HG02973 (cell line): ENCODE data around the gene CAPS2.
"Not testable (repeated sequence)": the region's sequence is repeated elsewhere in the genome, so short reads cannot be mapped to it uniquely, and the experiment has no call there.

ENCODE experiments used
- ATAC-seq: cut with Tn5 transposase; IDR thresholded peaks from one replicate; pipeline ENCODE4 v1.9.1; 2021; ENCODE audit warnings: moderate library complexity; ENCODE audit not compliant: unreplicated experiment

CAPS2 gene

DNA sequence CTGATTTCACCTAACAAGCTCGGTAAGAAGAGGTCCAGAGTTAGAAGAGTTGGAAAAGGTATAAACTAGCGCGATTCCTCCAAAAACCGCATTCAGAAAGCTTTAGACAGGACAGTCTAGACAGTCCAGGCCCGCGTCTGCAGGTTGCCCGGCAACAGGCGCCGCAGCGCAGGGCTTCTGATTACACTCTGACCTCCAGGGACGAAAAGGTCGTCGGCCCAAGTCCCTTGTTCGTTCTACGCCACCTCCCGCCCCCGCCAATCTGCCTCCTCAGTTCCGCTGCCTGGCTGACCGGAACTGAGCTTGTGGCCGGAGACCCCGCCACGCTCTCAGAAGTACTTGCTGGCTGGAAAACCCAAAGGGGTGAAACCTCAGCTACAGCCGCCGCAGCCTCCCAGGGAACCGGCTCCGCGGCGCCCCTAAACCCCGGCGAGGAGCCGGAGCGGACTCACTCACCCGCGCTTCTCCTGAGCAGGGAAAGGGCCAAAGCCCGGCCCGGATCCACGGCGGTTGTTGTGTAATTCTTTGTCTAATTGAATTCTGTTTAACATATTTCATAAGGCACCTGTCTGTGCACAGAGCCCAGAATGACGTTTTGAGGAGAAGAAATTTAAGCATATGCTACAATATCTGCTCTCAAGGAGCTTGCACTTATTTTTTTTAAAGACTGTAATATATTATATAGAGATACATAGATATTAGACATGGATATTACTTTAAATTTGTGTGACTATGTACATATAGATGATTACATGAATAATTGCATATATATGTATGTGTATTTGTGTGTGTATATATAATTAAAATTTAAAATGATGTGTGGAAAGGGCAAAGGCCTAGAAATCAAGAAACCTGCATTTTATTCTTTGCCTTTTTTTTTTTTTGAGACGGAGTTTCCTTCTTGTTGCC is at the start of gene CAPS2:
Gene CAPS2, minus strand, starts transcription at position 407 of the 909 bp plus-strand sequence. CDS start 3,826 bp downstream, outside the sequence.
- ATAC-seq: peak; percentile 86

DNA sequence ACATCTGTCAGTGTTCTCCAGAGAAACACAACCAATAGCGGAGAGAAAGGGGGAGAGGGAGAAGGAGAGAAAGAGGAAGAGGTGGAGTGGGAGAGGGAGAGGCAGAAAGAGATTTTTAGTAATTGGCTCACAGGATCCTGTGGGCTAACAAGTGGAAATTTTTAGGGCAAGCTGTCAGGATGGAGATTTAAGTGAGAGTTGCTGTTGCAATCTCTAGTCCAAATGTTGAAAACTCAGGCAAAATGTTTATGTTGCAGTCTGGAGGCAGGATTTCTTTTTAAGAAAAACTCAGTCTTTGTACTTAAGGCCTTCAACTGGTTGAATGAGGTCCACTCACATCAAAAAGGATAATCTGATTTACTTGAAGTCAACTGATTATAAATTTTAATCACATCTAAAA is 48.2 kb upstream of the CAPS2 start:
- no peak for ATAC-seq

DNA sequence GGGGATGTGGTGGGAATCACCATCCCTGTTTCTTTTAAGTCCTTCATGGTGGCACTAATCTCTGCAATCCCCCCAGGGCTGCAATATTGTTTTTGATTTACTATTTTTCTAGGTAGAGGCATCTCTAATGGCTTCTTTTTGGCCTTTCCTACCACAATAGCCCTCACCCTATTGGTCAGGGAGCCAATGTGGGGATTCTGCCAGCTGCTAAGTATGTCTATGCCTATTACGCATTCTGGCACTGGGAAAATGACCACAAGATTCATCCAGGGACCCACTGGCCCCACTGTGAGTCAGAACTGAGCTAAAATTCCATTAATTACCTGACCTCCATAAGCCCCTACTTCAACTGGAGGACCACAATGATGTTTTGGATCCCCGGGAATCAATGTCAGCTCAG is 44.8 kb upstream of the CAPS2 start:
- no peak for ATAC-seq

DNA sequence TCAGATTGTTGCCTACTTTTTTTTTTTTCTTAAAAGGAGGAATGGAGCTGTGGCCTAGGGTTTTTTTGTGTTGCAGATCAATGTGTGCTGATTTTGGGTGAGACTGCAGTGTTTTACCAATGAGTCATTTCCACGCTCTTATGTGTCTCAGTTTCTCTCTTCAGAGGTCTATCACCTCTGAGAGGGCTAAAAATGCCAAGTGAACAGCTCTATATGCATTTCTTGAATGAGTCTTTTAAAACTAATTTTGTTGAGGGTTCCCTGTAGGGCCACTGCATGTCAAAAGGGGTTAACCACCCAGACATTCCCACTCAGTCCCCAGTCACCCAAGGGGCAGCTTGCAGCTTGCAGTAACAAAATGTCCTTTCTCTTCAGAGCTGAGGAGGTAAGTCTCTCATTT is 36.5 kb upstream of the CAPS2 start:
- ATAC-seq: no peak

DNA sequence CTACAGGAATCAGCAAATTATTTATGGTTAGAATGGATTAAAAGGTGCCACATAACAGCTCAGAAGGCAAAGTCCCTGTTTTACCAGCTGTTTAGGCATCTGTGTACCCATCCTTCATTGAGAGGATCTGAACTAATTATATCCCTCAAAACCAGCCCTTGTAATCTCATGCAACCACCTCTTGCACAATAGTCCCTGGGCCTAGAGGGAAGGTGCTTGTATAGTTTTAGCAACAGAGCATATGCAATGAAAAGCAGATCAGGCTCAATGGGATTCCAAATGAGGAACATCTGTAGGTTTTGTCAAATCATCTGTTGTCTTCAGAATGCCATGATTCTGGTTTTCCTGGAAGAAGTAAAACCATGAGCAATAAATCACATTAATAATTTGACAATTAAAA is 34.8 kb upstream of the CAPS2 start:
- ATAC-seq: no peak

DNA sequence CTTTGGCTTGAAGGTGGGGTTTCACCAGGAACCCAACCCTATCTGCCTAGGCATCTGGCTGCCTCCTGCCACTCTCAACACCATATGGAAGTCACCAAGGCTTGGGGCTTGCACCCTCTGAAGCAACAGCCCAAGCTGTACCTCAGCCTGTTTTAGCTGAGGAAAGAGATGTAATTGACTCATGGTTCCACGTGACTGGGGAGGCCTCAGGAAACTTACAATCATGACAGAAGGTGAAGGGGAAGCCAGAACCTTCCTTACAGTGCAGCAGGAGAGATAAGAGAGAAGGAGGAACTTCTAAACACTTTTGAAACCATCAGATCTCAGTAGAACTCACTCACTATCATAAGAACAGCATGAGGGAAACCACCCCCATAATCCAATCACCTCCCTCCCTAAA is 31.3 kb upstream of the CAPS2 start:
- ATAC-seq: no peak

DNA sequence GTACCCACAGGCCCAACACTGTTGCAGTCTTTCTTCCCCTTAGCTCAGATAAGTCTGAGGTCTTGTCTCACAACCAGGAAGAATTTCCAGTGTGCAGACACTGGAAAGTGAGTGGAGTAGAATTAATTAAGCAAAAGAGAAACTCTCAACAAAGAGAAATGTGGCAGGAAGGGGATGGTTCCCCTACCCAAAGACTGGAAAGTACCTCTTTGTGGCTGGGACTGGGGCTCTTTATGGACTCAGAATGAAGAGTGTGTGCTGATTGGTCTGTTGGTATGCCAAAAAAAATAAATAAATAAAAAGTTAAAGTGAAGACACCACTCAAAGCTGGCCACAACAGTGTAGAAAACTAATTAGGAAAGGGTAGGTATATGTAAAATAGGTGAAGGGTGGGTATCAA is 30.8 kb upstream of the CAPS2 start:
- ATAC-seq: no peak

DNA sequence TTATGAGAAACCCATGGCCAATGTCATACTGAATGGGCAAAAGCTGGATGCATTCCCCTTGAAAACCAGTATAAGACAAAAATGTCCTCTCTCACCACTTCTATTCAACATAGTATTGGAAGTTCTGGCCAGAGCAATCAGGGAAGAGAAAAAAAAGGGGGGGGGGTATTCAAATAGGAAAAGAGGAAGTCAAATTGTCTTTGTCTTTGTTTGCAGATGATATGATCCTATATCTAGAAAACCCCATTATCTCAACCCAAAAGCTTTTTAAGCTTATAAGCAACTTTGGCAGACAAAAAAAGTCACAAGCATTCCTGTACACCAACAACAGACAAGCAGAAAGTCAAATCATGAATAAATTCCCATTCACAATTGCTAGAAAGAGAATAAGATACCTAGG is 23.9 kb upstream of the CAPS2 start:
- no peak for ATAC-seq

DNA sequence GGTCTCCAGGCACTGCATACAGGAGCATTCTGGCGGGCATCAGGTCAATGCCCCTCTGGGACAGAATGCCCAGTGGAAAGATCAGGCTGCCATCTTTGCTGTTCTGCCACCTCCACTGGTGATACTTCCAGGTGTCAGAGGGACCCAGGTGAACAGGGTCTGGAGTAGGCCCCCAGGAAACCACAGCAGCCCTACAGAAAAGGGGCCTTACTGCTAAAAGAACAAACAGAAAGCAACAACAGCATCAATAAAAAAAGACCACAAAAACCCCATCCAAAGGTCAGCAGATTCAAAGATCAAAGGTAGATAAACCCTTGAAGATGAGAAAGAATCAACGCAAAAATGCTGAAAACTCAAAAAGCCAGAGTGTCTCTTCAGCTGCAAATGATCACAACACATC is 20.3 kb upstream of the CAPS2 start:
- no peak for ATAC-seq

DNA sequence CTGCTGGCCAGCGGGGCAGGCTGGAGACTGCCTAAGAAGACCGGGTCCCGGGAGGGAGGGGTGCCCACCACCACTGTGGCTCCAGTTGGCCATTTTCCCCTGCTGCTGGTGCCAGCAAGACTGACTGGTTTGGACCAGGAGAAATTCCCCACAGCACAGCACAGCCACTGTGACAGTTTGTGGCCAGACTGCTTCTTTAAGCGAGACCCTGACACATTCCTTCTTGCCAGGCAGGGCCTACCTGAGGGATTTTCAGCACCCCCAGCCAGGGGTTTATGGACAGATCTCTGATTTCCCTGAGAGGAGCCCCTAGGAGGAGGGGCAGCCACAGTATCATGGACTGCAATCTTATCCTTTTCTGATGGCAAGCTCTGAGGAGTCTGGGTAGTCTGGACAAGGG is 19.8 kb upstream of the CAPS2 start:
- no peak for ATAC-seq

DNA sequence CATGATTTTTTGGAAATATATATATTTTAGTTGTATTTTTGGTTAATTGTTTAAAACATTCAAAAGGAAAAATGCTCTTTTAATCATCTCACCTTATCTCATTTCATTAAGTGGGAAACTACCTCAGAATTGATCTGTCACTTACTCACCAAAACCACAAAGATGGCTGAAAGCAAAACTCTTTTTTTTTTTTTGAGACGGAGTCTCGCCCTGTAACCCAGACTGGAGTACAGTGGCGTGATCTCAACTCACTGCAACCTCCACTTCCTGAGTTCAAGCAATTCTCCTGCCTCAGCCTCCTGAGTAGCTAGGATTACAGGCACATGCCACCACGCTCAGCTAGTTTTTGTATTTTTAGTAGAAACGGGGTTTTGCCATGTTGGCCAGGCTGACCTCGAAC is 16.1 kb upstream of the CAPS2 start:
- not testable (repeated sequence) for ATAC-seq

DNA sequence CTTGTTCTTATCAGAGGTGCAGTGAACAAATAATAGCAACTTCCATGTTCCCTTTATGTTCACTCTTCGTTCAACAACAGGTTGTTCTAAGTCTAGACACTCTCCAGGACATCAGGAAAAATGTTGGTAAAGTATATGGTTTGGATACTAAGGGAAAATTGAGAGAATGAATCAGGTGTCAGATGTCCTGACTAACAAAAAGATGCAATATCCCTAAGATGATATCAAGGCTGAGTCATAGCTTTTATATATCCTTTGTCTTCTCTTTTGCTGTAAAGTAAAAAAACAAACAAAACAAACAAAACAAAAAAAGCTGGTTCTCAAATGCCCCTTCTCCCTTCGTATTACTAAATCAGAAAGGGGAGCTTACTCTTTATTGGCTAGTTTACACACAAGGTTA is 15.4 kb upstream of the CAPS2 start:
- no peak for ATAC-seq

DNA sequence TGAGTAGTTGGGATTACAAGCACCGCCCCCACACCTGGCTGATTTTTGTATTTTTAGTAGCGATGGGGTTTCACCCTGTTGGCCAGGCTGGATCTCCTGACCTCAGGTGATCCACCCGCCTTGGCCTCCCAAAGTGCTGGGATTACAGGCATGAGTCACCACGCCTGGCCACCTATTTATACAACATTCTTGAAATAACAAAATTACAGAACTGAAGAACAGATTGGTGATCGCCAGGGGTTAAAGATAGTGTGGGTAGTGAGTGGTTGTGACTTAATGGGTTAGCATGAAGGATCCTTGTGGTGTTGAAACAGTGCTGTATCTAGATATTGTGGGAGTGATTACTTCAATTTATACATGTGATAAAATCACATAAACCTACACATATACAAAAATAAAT is 11.7 kb upstream of the CAPS2 start:
- ATAC-seq: no peak

DNA sequence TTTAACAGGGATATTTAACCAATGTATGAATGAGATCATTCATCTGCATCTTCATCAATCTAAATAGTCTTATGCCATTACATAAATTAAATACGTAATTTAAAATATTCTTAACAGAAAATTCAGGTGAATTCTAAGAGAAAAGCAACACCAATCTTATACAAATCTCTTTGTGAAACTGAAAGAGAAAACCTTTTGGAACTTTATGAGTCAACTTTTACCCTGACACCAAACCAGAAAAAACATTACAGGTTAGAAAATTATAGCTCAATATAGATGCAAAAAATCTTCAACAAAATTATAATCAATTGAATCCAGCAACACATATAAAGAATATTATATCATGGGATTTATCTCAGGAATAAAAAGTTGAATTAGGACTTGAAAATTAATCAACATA is 7.8 kb upstream of the CAPS2 start:
- peak; percentile 49 for ATAC-seq

DNA sequence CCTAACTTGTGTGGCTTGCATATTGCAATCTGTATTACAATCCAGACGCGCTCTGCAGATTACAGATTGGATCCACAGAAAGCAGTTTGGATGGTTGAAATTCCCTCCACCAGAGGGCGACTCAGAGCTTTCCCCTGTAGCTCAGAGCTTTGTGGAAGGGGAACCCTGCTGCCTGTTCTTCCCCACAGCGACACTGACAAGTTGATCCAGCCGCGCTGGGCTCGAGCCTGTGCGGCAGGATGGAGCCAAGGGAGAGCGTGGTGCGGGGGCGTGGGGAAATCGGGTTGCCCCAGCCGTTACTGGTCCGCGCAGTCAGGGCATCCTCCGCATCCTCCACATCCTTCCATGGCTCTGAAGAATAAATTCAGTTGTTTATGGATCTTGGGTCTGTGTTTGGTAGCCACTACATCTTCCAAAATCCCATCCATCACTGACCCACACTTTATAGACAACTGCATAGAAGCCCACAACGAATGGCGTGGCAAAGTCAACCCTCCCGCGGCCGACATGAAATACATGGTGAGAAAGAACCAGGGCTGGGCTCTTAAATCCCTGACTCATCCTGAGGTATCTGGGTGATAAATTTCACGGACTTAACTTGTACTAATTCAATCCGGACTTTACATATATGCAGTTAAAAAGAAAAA is 4.4 kb upstream of the CAPS2 start, which contains the start of gene GLIPR1L1:
Gene GLIPR1L1, plus strand, starts transcription at position 287 of the 647 bp plus-strand sequence. Its CDS starts 59 bp downstream, at position 346.
- ATAC-seq: peak; percentile 60

DNA sequence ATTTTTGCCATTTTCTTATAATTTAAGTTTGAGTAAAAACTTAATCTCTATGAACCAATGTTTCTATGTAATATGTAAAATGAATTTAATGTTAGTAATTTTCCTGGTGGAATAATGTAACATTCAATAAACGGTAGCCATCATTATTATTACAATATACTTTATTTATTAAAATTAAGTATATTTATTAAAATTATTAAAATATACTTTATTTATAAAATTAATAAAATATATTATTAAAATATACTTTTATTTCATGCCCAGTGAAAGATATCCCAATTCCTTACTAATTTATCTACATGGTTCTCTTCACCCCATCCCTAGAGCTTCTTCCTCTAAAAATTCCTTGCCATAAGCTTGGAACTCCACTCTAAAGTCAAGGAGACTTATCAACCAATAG is 2.5 kb downstream of the CAPS2 start:
- ATAC-seq: no peak

DNA sequence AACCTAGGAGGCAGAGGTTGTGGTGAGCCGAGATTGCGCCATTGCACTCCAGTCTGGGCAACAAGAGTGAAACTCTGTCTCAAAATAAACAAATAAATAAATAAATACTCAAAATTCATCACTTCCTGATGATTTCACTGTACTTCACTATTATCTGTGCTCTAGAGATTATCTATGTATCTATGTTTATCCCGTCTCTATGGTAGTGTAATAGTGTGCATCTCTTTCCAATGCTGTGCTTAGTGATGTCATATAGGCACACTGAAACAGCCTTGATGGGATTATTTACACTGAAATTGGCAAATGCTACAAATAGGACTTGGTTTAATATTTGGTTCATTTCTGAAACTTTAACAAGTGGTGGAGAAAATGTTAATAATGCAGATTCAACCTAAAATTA is 6.5 kb downstream of the CAPS2 start:
- ATAC-seq: no peak

DNA sequence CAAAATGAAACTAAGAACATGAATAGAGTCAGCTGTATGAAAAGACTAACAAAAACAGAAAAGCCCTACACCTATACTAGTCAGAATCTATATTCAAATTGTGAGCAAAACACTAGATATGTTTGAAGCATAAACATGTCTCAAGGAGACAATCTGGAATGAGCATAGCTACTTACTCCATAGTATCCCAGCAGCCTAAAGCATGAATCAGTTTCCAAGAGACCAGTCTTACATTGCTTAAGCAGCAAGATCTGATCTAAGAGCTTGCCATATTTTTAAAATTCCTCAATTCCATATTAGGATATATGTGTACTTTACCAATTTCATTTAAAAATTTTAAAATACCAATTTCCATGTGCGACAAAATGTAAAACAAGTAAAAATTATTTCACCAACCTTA is 7.7 kb downstream of the CAPS2 start:
- no peak for ATAC-seq

DNA sequence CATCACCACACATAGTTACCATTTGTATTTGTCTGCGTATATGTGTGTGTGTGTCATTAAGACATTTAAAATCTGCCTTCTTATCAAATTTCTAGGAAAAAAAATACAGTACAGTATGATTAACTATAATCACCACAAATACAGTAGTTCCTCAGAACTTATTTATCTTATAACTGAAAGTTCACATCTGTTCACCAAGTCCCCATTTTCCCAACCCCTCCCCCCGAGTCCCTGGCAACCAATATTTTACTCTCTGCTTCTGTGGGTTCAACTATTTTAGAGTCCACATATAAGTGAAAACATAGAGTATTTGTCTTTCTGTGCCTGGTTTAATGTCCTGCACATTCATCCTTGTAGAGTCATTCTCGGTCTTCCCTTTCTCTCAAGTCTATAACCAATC is 12.3 kb downstream of the CAPS2 start:
- no peak for ATAC-seq

DNA sequence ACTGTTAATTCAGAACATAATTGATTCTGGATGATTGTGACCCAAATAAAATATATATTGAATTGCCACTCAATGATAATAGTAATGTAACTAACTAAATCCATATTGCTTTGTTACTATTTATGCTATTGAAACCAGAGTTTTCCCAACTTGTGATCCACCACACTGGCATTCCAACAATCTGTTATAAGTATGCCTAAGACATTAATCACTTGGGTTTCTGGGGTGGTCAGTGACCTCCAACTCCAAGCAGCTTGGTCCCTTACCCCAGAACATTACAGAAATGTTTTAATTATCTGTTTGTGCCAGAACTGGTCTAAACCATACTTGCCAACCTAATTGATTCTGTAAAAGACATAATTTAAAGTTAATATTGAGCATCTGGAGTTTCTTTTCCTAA is 14.6 kb downstream of the CAPS2 start:
- no peak for ATAC-seq

DNA sequence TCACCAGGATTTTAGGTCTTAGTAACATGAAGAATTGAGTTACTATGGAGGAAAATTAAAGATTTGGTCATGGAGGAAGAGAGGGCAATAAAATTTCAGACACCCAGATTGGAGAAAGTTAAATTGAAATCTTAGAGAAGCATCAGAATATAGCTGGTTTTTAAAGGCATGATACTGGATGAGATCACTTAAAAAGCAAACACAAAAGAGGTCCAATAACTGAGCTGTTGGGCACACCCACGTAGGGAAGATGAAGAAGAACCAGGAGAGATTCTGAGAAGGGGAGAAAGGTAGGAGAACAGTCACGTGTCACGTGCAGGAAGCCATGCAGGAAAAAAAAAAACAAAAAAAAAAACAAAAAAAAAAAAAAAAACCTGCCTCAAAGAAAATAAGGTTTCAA is 18.8 kb downstream of the CAPS2 start:
- no peak for ATAC-seq

DNA sequence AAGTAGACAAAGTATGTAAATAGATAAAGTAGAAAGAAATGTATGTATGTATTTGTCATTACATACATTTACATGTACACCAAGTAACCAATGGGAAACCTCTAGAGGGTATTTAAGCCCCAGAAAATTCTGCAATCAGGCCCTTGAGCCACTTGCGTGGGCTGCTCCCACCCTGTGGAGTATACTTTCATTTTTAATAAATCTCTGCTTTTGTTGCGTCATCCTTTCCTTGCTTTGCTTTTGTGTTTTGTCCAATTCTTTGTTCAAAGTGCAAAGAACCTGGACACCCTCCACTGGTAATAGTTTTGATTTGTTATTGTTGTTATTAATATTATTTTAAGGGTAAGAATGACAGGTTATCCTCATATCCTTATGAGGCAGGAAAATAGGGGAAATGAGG is 21.8 kb downstream of the CAPS2 start:
- no peak for ATAC-seq
